Gastroesophageal sphincter (tissue), 4 donors: ENCODE data around the gene LTV1. TPM values are rescaled to one million over a fixed set of nuclear protein-coding genes. Genes with fewer than 3 reads are reported as not detected.

ENCODE experiments used
- ATAC-seq: fragments of 150-250 bp; one replicate; pipeline ENCODE4 v1.9.1; 2016; ENCODE audit warnings: mild to moderate bottlenecking, moderate library complexity
- H3K27ac ChIP-seq, 4 donors: fragments of 200-600 bp; sonication (generic) in 3 of 4; 1 replicate in 3 of 4; 2 replicates in 1 of 4; pipeline ENCODE4 v1.5.1; 2016 to 2019
- H3K27me3 ChIP-seq: fragments of 200-600 bp; sonication (generic); one replicate; pipeline ENCODE4 v1.5.1; 2019
- H3K36me3 ChIP-seq, 2 donors: fragments of 200-600 bp; sonication (generic); one replicate each; pipeline ENCODE4 v1.5.1; 2019; ENCODE audit warnings: control low read depth in 1 of 2
- H3K4me1 ChIP-seq, 3 donors: fragments of 200-600 bp; sonication (generic); 1 replicate in 2 of 3; 2 replicates in 1 of 3; pipeline ENCODE4 v1.5.1; 2016 to 2019; ENCODE audit warnings: control low read depth in 2 of 3
- H3K4me3 ChIP-seq, 2 donors: fragments of 200-600 bp; sonication (generic); one replicate each; pipeline ENCODE4 v1.5.1; 2019; ENCODE audit warnings: mild to moderate bottlenecking in 1 of 2, moderate library complexity in 1 of 2
- H3K9me3 ChIP-seq, 3 donors: fragments of 200-600 bp; sonication (generic); one replicate each; pipeline ENCODE4 v1.5.1; 2017 to 2019; ENCODE audit warnings: control low read depth in 2 of 3
- CTCF ChIP-seq, 4 experiments: fragments of 200-600 bp in 2 of 4; fragments of 450-650 bp in 2 of 4; sonication (generic) in 1 of 4; IDR thresholded peaks; one replicate each; pipeline ENCODE4 v1.5.1; 2017 to 2019; ENCODE audit warnings: antibody characterized with exemption in 4 of 4, mild to moderate bottlenecking in 2 of 4, moderate library complexity in 2 of 4
- EP300 ChIP-seq: sonication (generic); formaldehyde crosslinking; IDR thresholded peaks from one replicate; pipeline ENCODE4 v1.6.1; 2017; ENCODE audit warnings: antibody characterized with exemption, mild to moderate bottlenecking
- POLR2A ChIP-seq, 2 donors: fragments of 450-650 bp; IDR thresholded peaks; one replicate each; pipeline ENCODE4 v1.6.1; 2017; ENCODE audit warnings: antibody characterized with exemption in 2 of 2, mild to moderate bottlenecking in 2 of 2, moderate library complexity in 1 of 2
- POLR2AphosphoS5 ChIP-seq: sonication (generic); formaldehyde crosslinking; IDR thresholded peaks from one replicate; pipeline ENCODE4 v1.6.1; 2017; ENCODE audit warnings: antibody characterized with exemption
- WGBS, 2 donors: methylation state at CpG; one replicate each; pipeline ENCODE4 v1.1.5; 2018; ENCODE audit warnings: low coverage in 1 of 2; 5-methylcytosine and 5-hydroxymethylcytosine counted together
- small RNA-seq, 4 donors: library from RNA; depleted of rRNA; stranded (forward); fragments of <200 nt; gene quantifications; one replicate each; pipeline ENCODE3, GENCODE V24; 2016
- total RNA-seq, 4 donors: library from RNA; depleted of rRNA; stranded (reverse); fragments of >200 nt; gene quantifications; one replicate each; pipeline ENCODE4 v1.1.0, GENCODE V29; 2016

Gene LTV1
- total RNA-seq, 4 donors from 2014 or later: 15.3 to 20.5 (median 17.1) TPM

- Histone ChIP-seq H3K27ac (no peak overlapping the region), H3K9me3 (peaks cover 0 to 27% (median 0%) of the 10 kb centered on the region in 3 donors), H3K36me3 (no peaks in the 10 kb centered on the region), H3K4me1 (no peaks in the 10 kb centered on the region), H3K27me3 (no peaks in the 10 kb centered on the region), H3K4me3 (no peak overlapping the region)
- TF ChIP-seq POLR2A (IDR thresholded peaks at IDR 0.05) (no peak), EP300 (no peak), CTCF (IDR thresholded peaks at IDR 0.05) (no peak), POLR2AphosphoS5 (no peak)
- no peak for ATAC-seq
- 100% methylated on average over 1 of the region's 1 CpG for WGBS, 2 donors
Measured at GRCh38 chr6:143911028-143911427, 67.9 kb downstream of the LTV1 start.

- Histone ChIP-seq H3K4me1 (no peaks in the 10 kb centered on the region), H3K27ac (no peak overlapping the region), H3K9me3 (peaks cover 0 to 28% (median 0%) of the 10 kb centered on the region in 3 donors), H3K36me3 (no peaks in the 10 kb centered on the region), H3K27me3 (no peaks in the 10 kb centered on the region), H3K4me3 (no peak overlapping the region)
- no CpG with 5 or more reads among the region's 1 CpG for WGBS, 2 donors
- TF ChIP-seq EP300 (no peak), CTCF (IDR thresholded peaks at IDR 0.05) (no peak), POLR2A (IDR thresholded peaks at IDR 0.05) (no peak), POLR2AphosphoS5 (no peak)
- no peak for ATAC-seq
Measured at GRCh38 chr6:143912671-143913070, 69.5 kb downstream of the LTV1 start.

Small RNAs within 50 kb of the gene (small RNA-seq; reads per million reads assigned to genes)
- gene ZC2HC1B: 0 reads per million in 4 donors

Other genes with a start within 250 kb of the LTV1 start
- 100 to 1,000 TPM in 1 of 4 donors, 10 to 100 TPM in 3; 61.3 to 122 (median 86.0) TPM for gene PHACTR2, start 165.4 kb upstream of the LTV1 start, total RNA-seq
- gene ZC2HC1B, start 21.1 kb downstream of the LTV1 start, total RNA-seq: not detected
- gene PLAGL1, start 164.9 kb downstream of the LTV1 start, total RNA-seq: 10 to 100 TPM; 13.2 to 26.3 (median 17.5) TPM